HG02973 (cell line): ENCODE measurements around the gene GAS7.

ENCODE experiments used
- ATAC-seq: cut with Tn5 transposase; IDR thresholded peaks from one replicate; pipeline ENCODE4 v1.9.1; 2021; ENCODE audit warnings: moderate library complexity; ENCODE audit not compliant: unreplicated experiment

The GAS7 gene

DNA sequence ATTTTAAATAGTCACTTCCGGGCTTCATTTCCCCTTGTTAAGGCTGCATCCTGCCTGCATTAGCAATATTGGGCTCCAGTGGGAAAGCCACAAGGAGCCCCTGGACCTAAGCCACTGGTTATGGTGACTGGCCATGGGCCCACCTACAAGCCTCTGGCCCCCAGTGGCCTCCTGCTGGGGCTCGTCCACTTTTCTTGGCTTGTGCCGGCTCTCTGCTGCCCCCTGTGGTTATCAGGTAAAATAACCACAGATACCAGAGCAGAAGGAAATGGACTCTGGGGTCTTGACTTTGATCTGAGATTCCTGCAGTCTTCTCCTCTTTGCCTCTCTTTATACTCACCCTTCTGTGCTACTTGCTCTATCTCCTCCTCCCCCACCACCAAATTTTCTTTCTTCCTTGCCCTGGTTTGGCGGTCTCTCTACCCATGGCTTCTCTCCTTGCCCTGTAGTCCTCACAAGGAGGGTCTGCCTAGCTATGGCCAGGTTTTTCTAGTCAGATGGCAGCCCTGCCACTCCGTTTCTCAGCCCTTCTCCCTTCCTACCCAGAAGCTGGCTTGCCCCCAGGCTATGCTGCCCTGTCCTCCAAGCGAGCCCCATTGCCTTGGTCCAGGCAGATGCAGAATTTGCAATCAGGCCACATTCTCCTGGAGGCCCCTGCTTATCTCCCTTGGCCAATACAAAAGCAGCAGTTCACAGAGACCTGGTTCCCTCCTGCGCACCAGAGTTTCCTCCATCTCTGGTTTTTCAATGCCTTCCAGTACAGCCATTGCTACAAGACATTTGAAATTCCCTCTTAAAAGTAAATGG, 210.4 kb downstream of the GAS7 start:
- ATAC-seq, result no peak

DNA sequence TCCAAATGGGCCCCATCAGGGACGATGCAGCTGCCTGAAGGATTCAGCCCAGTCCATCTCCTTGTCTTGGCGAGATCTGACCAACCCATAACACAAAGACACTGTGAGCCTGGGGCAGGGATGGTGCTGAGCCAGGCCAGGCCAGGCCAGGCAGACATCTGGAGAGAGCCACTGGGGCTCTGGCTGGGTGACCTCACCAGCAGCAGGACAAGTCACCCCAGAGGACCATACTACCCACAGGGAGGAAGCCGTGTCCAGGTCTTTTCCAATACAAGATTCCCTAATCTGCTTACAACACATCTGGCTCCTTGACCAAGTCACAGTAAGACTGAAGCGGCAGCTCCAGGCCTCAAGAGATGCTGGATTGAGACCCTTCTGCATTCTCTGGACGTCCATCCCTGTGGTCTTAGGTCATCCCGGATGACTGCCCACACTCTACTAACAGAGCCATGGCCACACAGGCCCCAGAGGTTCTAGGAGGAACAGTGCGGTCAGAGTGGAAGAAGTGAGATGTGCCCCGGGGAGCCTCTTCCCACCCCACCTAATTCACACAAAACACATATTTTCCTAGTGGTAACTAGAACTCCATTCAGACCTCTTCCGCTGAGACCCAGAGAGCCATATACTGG, 211.5 kb downstream of the GAS7 start:
- ATAC-seq, result no peak

DNA sequence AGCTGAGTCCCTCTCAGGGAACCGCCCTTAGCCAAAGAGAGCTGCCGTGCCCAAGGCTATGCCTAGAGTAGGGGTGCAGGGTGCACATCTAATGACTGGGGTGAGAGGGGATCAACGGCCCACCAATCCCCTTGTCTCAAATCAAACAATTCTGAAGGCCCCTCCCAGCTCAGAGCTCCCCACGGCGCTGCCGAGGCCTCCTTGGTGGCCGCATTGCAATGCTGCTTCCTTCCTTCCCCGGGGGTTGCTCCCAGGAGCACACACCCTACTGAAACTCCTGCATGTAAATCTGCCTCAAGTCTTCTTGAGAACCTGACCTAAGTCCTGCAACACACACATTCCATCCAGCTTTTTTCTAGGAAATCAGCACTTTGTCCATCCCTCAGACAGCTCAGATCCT, 212.8 kb downstream of the GAS7 start:
- ATAC-seq, result no peak

DNA sequence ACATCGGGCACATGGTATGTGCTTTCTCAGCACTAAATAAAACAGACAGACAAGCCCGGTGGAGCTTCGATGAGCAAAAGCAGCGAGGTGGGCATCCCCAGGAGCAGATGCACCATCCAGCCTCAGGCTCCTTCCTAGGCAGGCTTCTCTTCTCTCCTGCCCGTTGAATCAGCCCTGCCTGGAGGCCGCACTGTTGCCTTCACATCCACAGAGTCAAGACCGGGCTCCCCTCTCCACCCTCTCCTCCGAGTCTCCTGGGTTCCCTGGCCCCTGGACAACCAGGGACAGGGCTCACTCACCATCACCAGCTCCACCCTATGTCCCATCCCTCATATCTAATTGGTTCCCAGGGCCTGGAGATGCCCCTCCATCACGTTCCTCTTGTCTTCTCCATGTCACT, 213.6 kb downstream of the GAS7 start:
- no peak for ATAC-seq

DNA sequence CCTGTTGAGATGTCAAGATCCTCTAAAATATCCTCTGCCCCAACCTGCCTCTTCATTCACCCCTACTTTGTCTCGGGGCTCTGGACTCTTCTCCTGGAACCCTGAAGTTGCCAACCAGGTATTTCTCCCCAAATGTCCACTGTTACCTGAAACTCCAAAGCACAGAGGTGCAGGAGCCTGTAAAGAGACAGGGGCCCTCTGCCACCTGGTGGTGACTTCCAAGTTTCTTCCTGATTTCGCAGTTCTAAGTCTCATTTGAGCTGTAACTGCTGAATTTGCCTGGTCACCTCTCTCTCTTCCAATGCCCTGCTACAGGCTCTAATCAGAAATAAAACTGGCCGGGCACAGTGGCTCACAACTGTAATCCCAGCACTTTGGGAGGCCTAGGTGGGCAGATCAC, 216.2 kb downstream of the GAS7 start:
- ATAC-seq, result no peak

DNA sequence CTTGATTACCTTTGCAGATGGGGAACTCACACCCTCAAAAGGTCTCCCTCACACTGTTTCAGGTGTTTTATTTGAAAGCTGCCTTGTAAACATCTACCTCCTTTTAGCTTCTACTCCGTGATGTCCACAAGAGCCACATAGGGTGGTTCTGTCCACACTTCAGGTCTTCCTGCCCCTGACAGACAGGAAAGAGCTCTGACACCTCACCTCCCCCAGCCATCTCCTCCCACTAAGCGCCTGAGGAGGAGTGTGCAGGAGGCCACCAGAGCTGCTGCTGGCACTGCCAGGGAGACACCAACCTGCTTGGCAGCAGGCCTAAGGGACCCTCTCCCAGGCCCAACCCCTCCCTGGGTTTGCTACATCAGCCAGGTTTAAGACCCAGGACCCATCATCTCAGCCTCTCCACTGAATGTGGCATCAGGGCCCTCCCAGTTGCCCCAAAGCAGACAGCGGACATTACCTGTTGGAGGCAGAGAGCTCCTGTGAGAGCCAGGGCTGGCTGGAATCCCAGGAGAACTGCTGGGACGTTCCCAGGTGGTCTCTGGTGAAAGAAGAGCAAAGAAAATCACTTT, 217.0 kb downstream of the GAS7 start:
- no peak for ATAC-seq

DNA sequence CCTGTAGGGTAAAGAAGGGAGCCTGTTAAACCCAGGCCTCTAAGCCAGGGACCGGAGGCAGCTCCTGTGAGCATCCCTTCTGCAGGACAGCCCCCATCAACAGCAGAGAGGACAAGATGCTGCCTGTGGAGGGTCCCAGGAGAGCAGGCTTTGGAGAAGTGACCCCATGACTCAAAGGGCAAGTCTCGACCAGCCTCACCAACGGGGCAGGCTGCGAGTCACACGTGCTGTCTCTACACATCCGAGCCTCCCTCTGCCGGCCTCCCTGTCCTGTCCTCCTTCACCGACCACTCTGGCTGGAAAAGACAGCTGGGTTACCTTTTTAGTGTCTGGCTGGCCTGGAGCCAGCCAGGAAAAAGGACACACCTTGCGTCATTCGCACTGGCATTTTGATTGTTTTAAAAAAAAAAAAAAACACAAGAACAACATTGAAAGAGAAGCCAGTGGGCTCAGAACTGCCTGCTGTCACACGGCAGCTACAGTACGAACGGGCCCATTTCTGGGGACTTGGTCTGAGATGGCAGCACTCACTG, 218.9 kb downstream of the GAS7 start:
- ATAC-seq, result no peak

DNA sequence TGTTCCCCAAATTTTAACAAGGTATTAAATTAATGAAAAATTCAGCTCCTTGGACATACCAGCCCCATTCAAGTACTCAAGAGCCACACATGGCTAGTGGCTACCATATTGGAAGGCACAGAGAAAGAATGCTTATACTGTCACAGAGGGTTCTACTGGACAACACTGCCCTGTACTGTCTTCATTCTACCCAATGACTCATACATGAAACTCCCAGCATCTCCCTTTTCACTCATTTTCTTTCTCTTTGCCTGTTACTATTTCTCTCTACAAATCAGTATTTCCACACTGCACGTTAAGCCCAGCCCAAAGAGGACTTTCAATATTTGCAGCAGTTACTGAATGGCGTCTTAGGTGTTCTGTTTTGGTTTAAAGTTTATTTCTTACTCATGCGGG, 221.2 kb downstream of the GAS7 start:
- ATAC-seq, result no peak

DNA sequence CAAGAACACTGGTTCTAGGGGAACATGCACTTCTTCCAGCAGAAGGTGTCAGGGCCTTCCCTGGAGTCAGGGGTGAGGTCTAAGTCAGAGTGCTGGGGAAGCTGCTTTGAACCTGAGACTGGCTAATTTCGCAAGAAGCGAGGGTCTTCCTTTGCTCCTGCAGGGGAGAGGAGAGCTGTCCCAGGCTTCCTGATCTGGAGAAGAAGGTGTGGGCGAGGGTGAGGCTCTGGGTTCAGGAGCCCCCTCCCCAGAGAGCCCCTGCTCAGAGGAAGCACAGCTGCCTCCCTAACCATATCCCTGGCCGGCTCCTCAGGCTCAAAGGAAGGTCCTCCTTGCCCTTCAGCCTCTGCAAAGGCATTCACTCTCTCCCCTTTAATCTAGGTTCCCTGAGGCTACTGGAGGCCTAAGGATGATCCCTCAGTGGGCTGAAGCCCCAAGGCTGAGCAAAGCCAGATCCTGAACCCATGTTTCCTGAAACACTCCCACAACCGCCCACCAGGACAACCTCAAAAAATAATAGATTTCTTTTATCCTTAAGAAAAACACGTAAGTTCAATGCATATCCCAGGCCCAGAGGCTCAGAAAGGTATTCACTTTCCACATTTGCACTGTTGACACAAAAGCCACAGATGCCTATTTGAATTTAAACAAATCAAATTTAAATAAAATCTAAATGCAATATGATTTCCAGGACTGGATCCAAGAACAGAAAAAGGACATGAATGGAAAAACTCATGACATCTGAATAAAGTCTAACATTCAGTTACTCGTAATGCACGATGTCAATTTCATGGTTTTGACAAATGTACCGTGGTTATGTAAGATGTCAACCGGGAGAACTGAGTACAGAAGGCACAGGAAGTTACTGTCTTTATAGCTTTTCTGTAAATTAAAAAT, 221.9 kb downstream of the GAS7 start:
- no peak for ATAC-seq

DNA sequence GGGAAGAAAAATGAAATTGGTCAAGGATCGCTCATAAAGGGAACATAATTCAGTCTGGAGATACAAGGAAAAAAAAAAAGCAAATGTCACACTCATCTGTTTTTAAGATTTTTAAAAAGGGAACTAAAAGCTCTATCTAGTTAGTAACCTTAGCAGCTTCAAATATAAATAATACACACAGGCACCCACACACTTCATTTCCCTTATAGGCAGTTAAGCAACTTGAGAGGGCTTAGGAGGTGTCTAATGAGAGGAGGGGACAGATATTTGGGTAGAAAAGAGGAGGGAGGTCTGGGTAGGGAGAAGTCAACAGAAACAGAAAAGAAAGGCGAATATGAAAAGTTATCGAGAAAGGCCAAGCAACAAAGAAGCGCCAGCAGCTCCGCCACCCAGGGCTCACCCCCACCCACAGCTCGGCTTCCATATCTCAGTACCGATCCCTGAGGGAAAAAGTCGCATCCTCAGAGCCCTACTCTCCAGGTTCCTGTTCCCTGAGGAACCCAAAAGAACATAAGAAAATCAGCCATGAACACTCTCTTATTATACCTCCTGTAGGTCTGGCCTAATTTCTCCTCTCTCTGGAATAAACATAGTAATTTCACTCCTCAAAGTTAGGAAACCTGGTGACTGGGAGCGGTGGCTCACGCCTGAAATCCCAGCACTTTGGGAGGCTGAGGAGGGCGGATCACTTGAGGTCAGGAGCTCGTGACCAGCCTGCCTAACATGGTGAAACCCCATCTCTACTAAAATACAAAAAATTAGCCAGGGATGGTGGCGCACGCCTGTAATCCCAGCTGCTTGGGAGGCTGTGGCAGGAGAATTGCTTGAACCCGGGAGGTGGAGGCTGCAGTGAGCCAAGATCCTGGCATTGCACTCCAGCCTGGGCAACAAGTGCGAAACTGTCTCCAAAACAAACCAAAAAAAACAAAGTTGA, 223.7 kb downstream of the GAS7 start:
- no peak for ATAC-seq

DNA sequence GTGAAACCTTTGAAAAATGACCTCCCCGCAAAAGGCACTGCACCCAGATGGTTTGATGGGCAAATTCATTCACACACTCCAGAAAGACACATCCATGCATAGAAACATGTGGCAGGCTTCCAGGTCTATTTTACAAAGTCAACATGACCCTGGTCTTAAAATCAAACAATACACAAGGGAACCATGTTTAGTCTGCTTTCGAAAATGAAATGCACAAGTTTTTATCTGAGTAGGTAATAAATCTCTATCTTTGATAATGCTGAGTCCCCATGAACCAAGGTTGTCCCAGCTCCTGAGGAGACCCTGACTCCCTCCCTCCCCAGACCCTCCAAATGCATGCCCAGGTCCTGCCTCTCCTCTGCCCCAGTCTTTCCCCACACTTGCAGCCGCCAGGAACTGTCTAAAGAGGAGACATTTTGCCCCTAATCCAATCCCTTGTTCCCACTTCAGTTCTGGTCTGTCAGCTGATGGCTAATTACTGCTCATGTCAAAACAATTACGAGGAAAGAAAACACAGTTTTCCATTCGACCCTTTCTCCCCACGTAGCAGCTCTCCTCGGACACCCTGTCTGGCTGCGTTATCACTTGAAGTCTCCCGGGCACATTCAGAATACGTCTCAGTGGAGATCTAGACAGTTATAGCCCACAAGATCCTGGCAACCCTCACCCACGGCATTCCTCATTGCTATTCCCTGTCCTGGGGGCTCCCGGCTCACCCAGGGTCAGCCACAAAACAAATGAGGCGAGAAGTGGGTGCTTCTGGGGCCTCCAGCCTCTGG, 224.5 kb downstream of the GAS7 start:
- no peak for ATAC-seq

DNA sequence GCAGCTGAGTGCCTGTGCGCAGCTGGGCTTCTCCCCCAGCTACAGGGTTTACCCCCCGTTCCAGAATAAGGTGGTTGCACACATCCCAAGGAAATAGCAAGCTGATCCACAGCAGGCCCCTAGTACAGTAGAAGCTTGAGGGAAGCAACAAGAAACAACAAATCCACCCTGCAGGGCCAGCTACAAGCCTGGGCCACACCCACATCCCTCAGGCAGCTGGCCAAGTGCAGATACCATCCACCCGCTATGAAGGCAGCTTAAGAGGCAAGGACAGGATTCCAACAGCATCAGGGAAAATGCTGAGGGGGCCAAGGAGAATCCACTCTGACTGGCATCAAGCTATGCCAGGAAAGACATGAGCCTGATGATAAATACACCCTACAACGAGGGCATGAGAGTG, 226.4 kb downstream of the GAS7 start:
- no peak for ATAC-seq

DNA sequence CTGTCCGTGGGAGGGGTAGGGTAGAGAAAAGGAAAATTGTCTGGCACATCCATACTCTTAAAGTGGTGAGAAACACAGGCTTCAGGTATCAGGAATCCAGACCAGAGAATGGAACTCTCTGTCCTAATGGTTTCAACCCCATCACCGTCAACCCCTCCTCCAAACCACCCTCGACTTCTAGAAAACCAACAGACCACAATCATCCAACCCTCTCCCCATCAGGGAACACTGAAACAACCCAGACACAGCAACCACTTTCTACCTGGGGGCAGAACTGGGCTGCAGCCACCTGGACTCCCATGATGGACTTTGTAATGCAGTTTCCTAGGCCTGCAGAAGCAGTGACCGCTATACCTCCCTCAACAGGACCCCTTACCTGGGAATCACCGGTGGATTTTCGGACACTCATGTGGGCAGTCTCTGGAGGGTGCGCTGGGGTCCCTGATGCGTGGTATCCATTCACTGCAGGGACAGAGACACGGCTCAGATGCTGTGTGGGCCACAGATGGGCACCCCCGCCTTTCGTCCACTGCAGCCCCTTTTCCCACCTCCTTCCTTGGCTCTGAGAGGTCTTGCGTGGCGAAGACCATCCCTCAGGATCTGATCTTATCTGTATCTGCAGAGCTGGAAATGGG, 229.0 kb downstream of the GAS7 start:
- ATAC-seq, result no peak

DNA sequence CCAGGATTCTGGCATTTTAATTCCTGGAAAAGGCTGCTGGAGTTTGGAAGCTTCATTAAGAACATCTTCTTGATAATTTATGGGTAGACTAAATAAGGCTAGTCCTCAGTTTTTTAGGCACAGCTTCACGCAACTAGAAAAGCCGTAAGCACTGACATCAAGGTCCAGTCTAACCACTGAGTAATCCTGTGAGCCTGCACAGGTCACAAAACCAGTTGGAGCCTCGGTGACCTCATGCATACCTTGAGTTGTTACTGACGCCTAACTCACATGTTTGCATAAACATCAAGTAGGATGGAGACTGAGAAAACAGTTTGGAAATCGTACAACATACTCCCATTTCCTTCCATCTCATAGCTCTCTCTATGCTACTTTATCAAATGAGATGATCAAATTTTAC, 229.5 kb downstream of the GAS7 start:
- no peak for ATAC-seq

DNA sequence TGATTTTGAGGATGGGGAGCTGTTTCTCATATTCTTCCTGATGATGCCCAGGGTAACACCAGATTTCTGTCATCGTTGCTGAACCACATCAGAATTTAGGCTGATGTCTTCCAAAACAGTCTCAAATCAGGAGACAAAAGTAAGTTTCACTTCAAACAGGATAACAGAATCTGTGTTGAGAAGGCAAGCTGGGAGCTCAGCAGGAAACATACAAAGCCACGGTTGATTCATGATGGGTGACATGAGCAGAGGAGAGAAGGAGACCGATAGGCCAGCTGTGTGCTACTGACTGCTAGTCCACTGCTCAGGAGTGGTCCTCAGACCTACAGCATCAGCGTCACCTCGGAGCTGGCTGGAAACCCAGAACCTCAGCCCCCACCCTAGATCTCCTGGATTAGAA, 230.4 kb downstream of the GAS7 start:
- no peak for ATAC-seq

DNA sequence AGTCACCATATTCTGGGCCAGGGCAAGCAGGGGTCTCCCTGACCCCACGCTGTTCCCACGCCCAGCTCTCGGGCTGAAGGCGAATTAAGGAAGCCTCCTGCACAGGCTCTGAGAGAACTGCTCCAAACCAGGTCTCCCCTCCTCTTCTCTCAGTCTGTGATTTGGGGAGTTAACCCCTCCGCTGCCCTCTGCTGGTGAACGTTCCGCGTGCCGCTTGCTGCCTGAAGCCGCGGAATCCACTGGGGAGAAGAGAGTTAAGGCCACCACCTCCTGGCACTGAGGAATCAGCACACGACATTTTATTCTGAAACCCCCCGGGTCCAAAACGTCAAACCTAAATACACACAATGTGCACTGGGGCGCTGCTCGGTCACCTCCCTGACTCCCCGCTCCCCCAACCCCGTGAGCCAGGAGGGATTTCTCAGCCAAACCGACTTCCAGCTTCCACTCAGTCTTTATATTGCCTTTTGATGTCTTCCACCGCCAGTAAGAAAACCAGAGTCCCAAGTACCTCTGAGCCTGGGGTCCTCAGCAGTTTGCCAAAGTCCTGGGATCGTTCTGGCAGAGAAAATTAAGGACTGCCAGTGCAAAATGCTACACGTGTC, 238.9 kb downstream of the GAS7 start:
- no peak for ATAC-seq

DNA sequence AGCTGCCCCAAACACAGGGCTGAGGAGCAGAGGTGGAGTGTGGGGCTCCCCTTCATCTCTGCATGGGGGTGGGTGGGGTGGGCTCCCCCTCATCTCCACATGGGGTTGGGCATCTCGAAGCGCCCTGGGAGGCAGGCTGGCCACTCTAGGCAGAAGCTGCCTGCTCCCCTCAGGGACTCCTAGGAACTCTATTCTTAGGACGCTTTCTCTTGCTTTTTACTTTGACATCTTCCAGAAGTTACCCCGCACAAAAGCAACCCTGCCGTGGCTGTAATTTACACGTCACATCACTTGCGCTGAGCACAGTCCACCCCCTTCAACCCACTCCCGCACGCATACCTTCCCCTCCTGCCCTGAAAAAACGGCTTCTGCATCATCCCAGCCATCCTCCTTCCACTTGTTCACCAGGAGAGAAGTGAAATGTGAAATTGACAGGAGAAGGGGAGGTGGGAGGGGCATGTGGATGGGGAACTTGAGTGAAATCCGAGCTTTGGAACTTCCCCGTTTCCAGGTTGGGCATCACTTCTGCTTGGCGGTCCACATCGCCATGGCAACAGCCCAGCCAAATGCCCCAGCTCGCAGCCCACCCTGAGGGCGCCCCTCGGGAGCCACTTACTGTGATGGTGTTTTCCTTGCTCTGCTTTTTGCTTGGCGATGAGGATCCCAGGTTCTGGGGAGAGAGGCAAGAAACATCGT, 239.7 kb downstream of the GAS7 start:
- no peak for ATAC-seq

DNA sequence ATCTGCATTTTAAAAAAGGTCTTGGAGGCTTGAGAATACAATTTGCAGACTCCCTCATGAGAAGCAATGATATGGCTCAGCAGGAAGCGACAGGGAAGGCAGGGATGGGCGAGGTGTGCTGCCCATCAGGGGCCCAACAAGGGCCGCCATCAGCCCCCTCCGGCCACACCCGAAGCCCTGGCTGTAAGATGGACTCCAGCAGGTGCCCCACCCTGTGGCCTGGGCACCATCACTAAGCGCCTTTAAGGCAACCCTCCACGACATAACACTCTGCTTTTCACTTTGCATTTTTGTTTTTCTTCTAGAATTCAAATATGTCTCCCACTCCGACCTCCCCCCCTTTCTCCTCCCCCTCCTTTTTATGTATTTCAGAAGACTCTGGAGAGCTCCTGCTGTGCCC, 241.2 kb downstream of the GAS7 start:
- no peak for ATAC-seq
